GM21528 (cell line): Measurements from ENCODE around the gene COQ3.
A peak's percentile ranks its signal among the peaks of the same experiment; 100 is the strongest.

Source experiments
- ATAC-seq: cut with Tn5 transposase; IDR thresholded peaks from one replicate; pipeline ENCODE4 v1.9.1; 2021; ENCODE audit warnings: mild to moderate bottlenecking, moderate library complexity; ENCODE audit not compliant: unreplicated experiment, low FRiP score

COQ3 gene

DNA sequence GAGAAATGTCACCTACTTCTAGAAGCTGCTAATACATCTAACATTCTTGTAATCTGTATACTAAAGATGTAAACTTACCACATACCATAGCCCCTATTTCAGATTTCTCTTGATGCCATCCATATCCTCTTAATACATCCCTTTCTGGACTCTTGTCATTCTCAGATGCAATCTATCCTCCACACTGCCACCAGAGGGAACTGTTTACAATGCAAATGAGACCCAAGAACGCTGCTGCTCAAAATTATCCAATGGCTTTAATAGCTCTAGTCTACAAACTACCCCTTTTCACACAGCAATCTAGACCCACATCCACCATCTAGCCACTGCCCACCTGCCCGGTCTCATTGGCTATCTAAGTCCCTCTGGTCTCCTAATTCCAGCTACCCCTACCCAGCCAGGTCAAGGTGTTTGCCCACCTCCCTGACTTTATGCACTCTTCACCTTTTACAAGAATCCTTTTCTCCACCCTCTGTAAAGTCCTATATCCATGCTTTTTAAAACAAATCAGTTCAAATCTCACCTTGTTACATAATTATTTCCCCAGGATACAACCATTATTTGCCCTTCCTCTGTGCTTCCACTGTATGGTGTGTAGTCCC lies 59.4 kb downstream of the COQ3 start:
- peak; percentile 44 for ATAC-seq

DNA sequence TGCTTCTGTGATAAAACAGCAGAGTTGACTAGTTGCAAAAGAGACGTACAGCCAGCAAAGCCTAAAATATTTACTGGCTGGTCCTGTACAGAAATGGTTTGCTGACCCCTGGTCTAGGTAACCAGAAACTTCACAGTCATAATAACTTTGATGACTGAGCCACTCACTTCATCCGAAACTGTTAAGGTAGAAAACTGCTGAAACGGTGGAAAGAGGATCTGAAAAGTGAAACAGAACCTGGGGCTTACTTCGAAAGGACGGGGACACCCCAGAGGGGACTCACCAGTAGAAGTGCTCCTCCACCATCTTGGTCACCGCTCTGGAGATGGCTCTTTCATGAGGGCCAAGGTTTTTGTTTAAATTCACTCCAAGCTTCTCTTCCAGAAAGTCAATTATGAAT lies 60.9 kb downstream of the COQ3 start:
- ATAC-seq: peak; percentile 92

DNA sequence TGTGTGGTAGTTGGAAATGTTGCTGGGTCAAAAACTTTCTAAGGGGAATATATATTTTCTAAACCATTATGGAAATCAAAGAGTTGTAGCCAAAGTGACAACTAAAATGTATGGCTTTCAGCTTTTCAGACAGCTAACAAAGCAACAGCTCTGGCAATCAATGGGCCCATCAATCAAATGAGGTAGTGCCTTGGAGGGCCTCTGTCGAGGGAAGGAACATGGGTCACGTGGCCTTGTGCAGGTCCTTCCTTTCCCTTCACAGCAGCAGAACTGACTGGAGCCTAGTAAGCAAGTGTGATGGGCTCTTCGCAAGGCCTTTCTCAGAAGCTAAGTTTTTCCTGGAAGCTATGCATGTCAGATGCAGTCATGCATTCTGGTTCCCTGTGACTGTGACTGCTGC lies 62.5 kb downstream of the COQ3 start:
- no peak for ATAC-seq

DNA sequence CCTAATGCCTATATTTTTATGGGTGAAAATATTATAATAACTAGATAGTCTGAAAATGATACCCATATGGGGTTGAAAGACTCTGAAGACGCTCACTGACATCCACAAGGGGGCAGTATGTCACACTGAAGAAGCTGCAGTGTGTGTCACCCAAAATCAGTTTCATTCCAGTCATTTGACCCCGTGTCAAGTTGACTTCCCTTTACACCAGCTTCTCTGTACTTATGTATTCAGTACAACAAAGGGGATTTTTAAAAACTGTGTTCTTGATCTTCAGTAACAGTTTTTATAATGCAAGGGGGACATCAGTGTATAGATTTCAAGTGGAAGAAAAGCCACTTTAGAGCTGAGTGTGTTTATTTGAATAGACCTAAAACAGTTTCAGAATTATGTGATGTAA lies 63.8 kb downstream of the COQ3 start:
- ATAC-seq: peak; percentile 66

DNA sequence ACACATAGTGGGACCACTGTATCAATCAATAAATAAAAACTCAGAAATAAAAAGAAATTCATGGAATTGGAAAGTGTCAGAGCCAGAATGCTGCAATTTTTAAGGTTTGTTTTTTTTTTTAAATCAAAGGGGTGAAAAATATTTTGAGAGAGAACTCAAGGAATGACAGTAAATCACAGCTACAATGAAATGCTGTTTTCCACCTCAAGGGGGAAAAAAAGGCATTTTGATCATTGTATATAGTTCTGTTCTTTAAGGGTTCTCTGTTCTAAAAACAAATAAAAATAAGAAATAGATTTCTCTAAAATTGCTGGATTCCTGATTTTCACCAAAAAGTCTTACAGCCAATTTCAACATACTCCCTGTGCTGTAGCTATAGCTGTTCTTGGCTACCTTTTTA lies 69.0 kb downstream of the COQ3 start:
- ATAC-seq: no peak
